Caco-2 (cell line): ENCODE data around the gene B3GNT7. TPM values are rescaled to one million over a fixed set of nuclear protein-coding genes. Genes with fewer than 3 reads are reported as not detected.

Experiments used
- BruUV-seq: library from RNA; stranded (reverse); fragments of 400-500 nt; replicated peaks from 2 replicates; lab custom pipeline; 2021; lab: Mats Ljungman, UMichigan
- CTCF ChIA-PET: fragments of 300-600 bp; sonication (Branson Sonifier 250); formaldehyde crosslinking; loops from one replicate; lab custom pipeline; 2022; ENCODE audit warnings: antibody characterized with exemption; lab: Charles Lee
- POLR2A ChIA-PET: fragments of 300-600 bp; sonication (Branson Sonifier 250); formaldehyde crosslinking; loops from one replicate; lab custom pipeline; 2022; ENCODE audit warnings: antibody characterized with exemption; lab: Charles Lee
- DNase-seq, 2 experiments: peaks; one replicate each; pipeline versions ENCODE4 v3.0.0 to v3.0.0-alpha.2; 2020 to 2022
- H3K27me3 ChIP-seq: replicated peaks from 2 replicates; pipeline ENCODE4 v1.6.0; 2011; ENCODE audit warnings: low read length; ENCODE audit not compliant: control insufficient read depth, insufficient read depth
- H3K36me3 ChIP-seq: 2 replicates; pipeline ENCODE4 v1.5.1; 2011; ENCODE audit warnings: low read length; ENCODE audit not compliant: control insufficient read depth, insufficient read depth
- H3K4me1 ChIP-seq: fragments of 250-450 bp; sonication (Bioruptor Pico); 2 replicates; pipeline ENCODE4 v1.5.1; 2020; ENCODE audit warnings: mild to moderate bottlenecking
- H3K4me3 ChIP-seq: 2 replicates; pipeline ENCODE4 v1.5.1; 2011; ENCODE audit warnings: low read depth, mild to moderate bottlenecking, control low read depth, low read length
- H3K9me3 ChIP-seq: fragments of 250-450 bp; sonication (Bioruptor Pico); 2 replicates; pipeline ENCODE4 v1.5.1; 2020; ENCODE audit warnings: mild to moderate bottlenecking, moderate library complexity
- H3K27ac Mint-ChIP-seq: one replicate; pipeline ENCODE4 v1.8.0; 2022; ENCODE audit warnings: mixed read lengths; ENCODE audit not compliant: unreplicated experiment
- H3K27me3 Mint-ChIP-seq: one replicate; pipeline ENCODE4 v1.8.0; 2022; ENCODE audit warnings: mixed read lengths; ENCODE audit not compliant: insufficient read depth, unreplicated experiment
- H3K36me3 Mint-ChIP-seq: one replicate; pipeline ENCODE4 v1.8.0; 2022; ENCODE audit warnings: mild to moderate bottlenecking, mixed read lengths; ENCODE audit not compliant: insufficient read depth, unreplicated experiment
- H3K4me1 Mint-ChIP-seq: one replicate; pipeline ENCODE4 v1.8.0; 2022; ENCODE audit warnings: low read depth, mixed read lengths; ENCODE audit not compliant: unreplicated experiment
- H3K4me3 Mint-ChIP-seq: one replicate; pipeline ENCODE4 v1.8.0; 2022; ENCODE audit warnings: mild to moderate bottlenecking, moderate library complexity, mixed read lengths; ENCODE audit not compliant: unreplicated experiment
- H3K9me3 Mint-ChIP-seq: one replicate; pipeline ENCODE4 v1.8.0; 2022; ENCODE audit warnings: mixed read lengths; ENCODE audit not compliant: unreplicated experiment
- CTCF ChIP-seq, 2 experiments: fragments of 200-600 bp in 1 of 2; IDR thresholded peaks; 1 replicate in 1 of 2; 2 replicates in 1 of 2; pipeline versions ENCODE4 v1.5.1 to v1.8.0; 2011 to 2022; ENCODE audit warnings: antibody characterized with exemption in 1 of 2, control low read depth in 1 of 2, inconsistent platforms in 1 of 2, low read depth in 1 of 2, low read length in 1 of 2, mild to moderate bottlenecking in 1 of 2, moderate library complexity in 1 of 2; ENCODE audit not compliant: insufficient read depth in 1 of 2, severe bottlenecking in 1 of 2, unreplicated experiment in 1 of 2
- intact Hi-C: fragments of 100-400 bp; cut with micrococcal nuclease; formaldehyde crosslinking; loops from one replicate; pipeline ENCODE4 v1.10.0; 2022; ENCODE audit not compliant: unreplicated experiment
- total RNA-seq: library from RNA; stranded (reverse); gene quantifications from 2 replicates; pipeline ENCODE4 v1.2.3, GENCODE V29; 2022

The B3GNT7 gene
- total RNA-seq, 1 experiment from 2014 or later, result 2.7 TPM

GRCh38 chr2:231392431-231393148, 2.9 kb upstream of the B3GNT7 start:
- POLR2A ChIA-PET, result no interaction called here
- H3K4me1 ChIP-seq, result peaks cover 9% of the 10 kb centered on the region; the same call in 1 of the 2 replicates

GRCh38 chr2:231393149-231394131, 2.1 kb upstream of the B3GNT7 start:
- peaks cover 6% of the 10 kb centered on the region for H3K4me1 Mint-ChIP-seq
- H3K27me3 ChIP-seq, result no peaks in the 10 kb centered on the region
- ChIA-PET CTCF (no interaction called here), POLR2A (no interaction called here)
- no peaks in the 10 kb centered on the region for H3K9me3 ChIP-seq
- intact Hi-C loops, result loop anchor here (1.0 to 2.0 kb wide), 2 partner anchors 96 to 167 kb away; no protein-coding TSS in a partner anchor
- no TSS peak for BruUV-seq
- H3K27ac Mint-ChIP-seq, result no peak overlapping the region
- no peak overlapping the region for H3K4me3 Mint-ChIP-seq
- no peak for DNase-seq
- peaks cover 9% of the 10 kb centered on the region; the same call in 1 of the 2 replicates for H3K4me1 ChIP-seq
- peak in 1 of 2 experiments; percentile 25 for TF ChIP-seq CTCF (IDR thresholded peaks at IDR 0.05; ENCODE audit: insufficient read depth in 1 of 2, low read depth in 1 of 2, low read length in 1 of 2, severe bottlenecking in 1 of 2, unreplicated experiment in 1 of 2)
- no peak overlapping the region for H3K4me3 ChIP-seq
- H3K9me3 Mint-ChIP-seq, result no peaks in the 10 kb centered on the region
- H3K36me3 Mint-ChIP-seq, result no peaks in the 10 kb centered on the region
- H3K36me3 ChIP-seq, result no peaks in the 10 kb centered on the region
- no peaks in the 10 kb centered on the region for H3K27me3 Mint-ChIP-seq

More at GRCh38 chr2:231392431-231393148, 2.9 kb upstream of the B3GNT7 start:
- Mint-ChIP-seq H3K9me3 (no peaks in the 10 kb centered on the region), H3K27me3 (no peaks in the 10 kb centered on the region), H3K36me3 (no peaks in the 10 kb centered on the region), H3K27ac (no peak overlapping the region), H3K4me1 (peaks cover 6% of the 10 kb centered on the region), H3K4me3 (no peak overlapping the region)
- TF ChIP-seq CTCF (IDR thresholded peaks at IDR 0.05; ENCODE audit: insufficient read depth in 1 of 2, low read depth in 1 of 2, low read length in 1 of 2, severe bottlenecking in 1 of 2, unreplicated experiment in 1 of 2), result no peak
- no peaks in the 10 kb centered on the region for H3K9me3 ChIP-seq
- H3K27me3 ChIP-seq, result no peaks in the 10 kb centered on the region
- intact Hi-C loops, result no loop called here
- BruUV-seq, result no TSS peak
- no peaks in the 10 kb centered on the region for H3K36me3 ChIP-seq
- no peak overlapping the region for H3K4me3 ChIP-seq
- CTCF ChIA-PET, result no interaction called here
- DNase-seq, result no peak
